ENCODE measurements around the gene PAWR.
A peak's percentile ranks its signal among the peaks of the same experiment; 100 is the strongest.
"Not testable (repeated sequence)": the region's sequence is repeated elsewhere in the genome, so short reads cannot be mapped to it uniquely, and the experiment has no call there.

PAWR gene

DNA sequence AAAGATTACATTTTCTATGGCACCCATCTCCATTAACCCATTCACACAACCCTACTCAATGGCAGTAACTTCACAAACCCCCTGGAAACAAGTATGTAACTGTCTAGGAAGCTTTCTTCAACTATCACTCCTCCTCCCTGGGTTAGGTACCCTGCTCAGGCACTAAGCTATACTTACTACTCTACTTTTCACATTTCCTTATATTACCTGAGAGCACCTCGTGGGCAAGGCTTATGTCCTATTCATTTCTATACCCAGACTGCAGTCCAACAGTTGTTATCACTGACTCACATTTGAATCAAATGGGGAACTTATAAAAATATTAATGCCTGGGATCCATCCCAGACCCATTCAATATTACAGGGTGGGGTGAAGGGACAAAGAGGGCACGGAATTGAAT is 4.6 kb downstream of the PAWR start:
- no peak for DNase-seq (ENCODE audit: low spot score)

DNA sequence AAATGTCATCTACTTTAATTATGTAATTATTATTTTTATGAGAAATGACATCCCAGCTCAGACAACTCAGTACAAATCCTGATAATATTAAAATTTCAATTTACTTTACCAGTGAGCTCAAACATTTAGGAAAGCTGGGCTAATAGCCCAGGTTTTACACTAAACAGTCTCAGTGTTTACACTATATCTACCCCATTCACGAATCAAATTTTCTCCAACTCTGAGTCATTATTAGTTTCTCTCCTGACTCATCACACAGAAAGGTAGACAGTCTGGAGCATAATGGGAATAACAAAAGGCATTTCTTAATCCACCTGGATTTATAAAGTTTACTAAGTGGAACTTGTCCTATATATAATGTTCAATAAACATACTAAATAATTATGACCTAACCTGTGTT is 5.7 kb downstream of the PAWR start:
- DNase-seq (ENCODE audit: low spot score) = no peak

DNA sequence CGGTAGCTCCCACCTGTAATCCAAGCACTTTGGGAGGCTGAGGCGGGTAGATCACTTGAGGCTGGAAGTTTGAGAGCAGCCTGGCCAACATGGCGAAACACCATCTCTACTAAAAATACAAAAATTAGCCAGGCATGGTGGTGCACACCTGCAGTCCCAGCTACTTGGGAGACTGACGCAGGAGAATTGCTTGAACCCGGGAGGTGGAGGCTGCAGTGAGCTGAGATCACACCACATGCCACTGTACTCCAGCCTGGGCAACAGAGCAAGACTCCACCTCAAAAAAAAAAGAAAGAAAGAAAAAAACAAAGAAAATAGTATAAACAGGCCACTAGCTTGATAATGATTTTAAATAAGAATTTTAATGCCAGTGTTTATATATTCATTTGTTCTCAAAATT is 6.4 kb downstream of the PAWR start:
- DNase-seq (ENCODE audit: low spot score) = not testable (repeated sequence)

DNA sequence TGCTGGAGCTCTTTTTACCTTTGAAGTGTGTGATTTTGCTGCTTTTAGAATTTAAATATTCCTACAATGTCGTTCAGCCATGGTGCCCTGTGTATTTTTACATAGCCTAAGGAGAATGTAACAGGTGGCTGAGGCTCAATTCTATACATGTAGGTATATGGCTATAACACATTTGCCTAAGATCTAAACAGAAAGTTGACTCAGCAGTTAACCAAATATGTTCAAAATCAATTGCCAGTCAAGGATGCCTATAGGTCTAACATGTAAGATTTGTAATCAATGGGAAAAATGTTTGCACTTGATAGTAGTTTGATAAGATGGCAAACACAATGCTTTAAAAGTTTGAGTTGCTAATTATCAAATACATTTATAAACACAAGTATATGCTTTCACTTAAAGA is 8.2 kb downstream of the PAWR start:
- DNase-seq (ENCODE audit: low spot score) = no peak

DNA sequence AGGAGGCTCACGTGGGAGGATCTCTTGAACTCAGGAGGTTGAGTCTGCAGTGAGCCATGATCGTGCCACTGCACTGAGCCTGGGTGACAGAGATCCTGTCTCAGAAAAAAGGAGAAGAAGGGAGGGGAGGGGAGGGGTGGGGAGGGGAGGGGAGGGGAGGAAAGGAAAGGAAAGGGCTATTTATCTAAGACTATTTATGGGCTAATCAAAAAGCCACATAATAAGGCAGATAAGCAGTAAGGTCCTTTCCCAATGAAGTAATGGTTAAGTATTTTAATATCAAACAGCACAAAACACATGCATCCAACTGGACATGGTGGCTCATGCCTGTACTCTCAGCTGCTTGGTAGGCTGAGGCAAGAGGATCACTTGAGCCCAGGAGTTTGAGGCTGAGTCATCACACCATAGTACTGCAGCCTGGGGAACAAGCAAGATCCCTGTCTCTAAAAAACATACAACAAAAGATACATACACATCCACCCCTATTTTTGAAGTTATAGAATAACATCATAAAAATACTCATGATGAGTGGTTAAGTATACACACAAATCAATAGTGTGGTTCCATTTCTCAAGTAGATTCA is 9.7 kb downstream of the PAWR start:
- DNase-seq (ENCODE audit: low spot score) = no peak

DNA sequence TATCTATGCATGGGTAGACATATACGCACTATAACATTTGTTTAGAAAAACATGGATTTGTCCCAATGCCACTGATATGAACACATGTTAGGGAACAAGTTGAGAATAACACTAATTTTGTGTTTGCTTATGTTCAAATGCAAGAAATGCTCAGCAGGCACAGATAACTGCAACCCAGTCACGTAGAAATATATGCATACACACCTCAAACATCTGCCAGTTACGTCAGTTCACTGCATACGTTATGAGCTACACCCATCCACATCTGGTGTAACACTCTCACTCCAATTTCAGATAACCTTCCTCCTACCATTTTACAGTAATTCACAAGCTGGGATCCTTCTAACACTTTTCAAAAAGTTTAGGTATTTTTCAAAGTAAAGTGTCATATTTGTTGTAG is 10.7 kb downstream of the PAWR start:
- DNase-seq (ENCODE audit: low spot score) = no peak

DNA sequence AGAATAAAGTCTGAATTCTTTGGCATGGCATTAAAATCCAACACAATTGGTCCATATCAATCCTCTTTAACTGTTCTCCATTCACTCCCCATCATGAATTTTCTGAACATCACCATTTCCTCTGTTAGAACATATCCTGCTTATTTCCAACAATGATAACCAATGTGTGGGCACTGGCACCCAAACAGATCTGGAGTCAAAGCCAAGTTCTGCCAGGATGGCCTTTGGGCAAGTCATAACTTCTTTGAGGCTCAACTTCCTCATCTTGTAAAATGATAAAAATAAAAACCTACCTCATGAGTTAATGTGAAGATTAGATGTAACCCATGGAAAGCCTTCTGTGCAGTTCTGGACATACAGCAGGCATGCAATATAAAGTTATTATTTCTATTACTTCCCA is 12.5 kb downstream of the PAWR start:
- DNase-seq (ENCODE audit: low spot score) = no peak

DNA sequence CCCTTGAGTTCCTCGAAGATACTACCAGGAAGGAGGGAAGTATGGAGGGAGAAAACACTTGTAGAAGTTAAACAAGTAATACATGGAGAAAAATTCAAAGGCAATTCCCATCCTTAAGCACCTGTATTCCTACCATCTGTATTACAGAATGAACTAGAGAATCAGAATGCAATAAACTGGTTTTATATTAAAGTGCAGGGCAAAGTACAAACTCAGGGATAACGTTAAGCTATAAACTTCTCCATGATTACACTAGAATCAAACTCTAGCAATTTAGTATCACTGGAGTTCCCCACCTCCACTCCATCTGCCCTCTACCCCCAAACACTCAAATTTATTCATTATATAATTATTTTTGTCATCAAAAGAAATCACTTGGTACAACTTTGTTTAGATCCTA is 13.1 kb downstream of the PAWR start:
- DNase-seq (ENCODE audit: low spot score) = no peak

DNA sequence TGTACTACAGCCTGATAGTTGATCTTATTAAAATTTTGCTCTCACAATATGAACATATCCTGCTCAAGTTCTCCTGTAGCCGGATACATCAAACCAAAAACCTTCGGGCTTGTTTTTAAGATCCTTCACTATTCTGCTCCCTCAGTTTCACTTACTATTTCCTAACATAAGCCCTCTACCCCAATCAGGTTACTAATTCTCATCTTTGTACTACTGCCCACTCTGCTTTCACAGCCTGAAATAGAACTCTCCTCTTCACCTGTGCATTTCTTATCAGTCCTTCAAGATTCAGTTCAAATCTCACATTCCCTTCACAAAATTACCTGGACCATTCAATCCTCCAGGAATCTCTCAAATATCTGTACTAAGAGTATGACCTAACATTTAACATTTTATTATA is 14.2 kb downstream of the PAWR start:
- no peak for DNase-seq (ENCODE audit: low spot score)

DNA sequence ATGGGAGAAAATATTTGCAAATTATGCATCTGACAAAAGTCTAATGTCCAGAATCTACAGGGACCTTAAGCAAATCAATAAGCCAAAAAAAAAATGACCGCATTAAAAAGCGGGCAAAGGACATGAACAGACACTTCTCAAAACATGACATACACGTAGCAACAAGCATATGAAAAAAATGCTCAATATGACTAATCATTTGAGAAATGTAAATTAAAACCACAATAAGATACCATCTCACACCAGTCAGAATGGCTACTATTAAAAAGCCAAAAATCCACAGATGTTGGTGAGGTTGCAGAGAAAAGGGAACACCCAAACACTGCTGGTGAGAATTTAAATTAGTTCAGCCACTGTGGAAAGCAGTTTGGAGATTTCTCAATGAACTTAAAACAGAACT is 16.1 kb downstream of the PAWR start:
- no peak for DNase-seq (ENCODE audit: low spot score)

DNA sequence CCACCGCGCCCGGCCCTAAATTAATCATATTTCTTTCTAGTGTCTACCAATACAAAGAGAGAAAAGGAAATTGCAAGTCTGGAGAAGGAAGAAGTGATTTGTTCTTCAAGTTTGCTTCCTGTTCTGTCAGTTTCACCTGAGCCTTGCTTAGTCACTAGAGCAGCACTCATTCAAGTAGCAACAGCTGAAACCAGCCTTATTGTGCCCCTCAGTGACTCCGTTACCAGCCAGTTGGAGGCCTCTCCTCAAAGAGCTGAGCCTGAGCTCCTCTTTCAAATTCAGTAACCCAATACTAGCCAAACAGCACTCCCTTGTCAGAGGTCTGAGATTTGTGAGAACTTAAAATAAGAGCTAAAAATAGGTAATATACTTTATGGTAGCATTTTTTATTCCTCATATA is 17.4 kb downstream of the PAWR start:
- peak; percentile 14 for DNase-seq (ENCODE audit: low spot score)

DNA sequence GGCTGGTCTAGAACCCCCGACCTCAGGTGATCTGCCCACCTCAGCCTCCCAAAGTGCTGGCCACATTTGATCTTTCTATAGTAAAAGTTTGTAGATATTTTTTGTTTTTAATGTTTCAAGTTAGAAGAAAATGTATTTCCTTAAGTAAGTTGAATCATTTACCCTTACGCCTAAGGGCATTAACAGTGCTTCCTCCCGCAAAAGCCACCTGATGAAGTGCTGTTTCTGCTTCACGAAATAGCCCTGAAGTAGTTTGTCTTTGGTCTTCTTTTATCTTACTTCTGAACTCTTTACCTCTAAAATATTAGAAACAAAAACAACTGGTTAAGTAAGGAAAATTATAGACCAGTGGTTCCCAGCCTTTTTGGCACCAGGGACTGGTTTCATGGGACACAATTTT is 22.7 kb downstream of the PAWR start:
- no peak for DNase-seq (ENCODE audit: low spot score)

DNA sequence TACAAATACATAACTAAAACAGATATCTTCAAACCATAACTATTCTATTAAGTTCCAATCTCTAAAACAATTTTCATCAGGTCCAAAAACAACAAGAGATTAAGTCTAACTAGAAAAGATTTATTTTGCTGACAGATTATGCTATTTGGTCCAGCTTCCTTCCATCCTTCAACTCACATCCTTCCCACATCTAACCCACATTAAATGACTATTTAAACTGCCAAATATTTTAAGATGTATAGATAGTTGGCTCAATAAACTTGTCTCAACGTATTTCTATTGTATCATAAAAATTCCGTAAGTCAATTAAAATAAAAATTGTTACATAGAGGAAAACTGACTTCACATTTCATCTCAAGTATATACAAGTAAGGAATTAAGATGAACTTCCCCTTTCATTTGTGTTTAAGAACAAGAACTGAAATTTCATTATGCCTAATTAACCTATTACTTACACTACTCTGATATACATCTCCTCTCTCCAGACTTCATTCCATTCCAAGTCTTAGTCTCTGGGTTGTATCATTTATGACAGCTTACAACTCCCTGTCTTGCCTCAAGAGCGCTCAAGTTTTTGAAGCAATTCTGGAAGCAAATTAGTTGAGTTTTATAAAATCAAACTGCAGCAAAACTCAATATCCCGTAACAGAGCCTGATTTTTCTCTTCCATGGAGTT is 25.4 kb downstream of the PAWR start:
- no peak for DNase-seq (ENCODE audit: low spot score)

DNA sequence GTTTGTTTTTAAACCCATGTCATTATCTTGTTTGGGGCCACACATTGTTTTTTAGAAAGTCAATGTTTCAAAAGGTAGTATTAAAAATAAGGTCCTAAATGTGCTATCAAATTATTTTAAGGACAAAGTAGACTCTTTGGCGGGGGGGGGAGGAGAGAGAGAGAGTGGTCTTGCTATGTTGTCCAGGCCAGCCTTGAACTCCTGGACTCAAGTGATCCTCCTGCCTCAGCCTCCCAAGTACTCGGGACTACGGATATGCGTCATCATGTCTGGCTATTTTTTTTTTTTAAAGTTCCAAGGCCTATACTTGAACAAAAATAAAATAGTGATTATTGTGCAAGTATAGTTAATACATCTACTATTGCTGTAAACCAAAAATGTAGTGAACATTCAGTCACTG is 26.2 kb downstream of the PAWR start:
- no peak for DNase-seq (ENCODE audit: low spot score)

DNA sequence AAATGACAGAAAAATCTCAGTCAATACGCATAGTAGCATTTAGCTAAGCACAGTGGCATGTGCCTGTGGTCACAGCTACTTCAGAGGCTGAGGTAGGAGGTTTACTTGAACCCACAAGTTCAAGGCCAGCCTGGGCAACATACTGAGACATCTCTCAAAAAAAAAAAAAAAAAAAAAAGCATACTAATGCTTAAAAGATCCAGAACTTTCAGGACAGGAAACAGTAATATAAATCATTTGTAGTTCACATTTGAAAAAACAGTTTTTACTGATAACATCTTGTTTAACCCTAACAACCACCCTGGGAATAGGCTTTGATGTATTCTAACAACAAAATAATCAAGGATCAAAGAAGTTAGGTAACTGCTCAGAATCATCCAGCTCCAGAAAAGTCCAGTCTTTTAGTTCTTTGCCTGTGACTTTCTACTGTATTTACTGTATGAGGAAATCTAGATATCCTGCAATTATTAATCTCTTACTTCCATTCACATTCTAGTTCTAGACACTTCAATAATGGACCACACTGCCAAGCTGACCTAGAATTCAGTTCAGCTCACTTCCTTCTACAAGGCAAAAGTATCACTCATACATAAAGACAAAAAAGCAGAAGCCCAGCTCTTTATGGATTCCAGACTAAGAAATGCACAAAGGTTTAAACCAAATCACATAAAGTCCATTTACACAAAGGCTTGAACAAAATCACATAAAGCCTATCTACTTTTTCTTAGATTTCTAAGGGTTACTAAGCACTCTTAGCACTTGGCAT is 28.5 kb downstream of the PAWR start:
- no peak for DNase-seq (ENCODE audit: low spot score)

DNA sequence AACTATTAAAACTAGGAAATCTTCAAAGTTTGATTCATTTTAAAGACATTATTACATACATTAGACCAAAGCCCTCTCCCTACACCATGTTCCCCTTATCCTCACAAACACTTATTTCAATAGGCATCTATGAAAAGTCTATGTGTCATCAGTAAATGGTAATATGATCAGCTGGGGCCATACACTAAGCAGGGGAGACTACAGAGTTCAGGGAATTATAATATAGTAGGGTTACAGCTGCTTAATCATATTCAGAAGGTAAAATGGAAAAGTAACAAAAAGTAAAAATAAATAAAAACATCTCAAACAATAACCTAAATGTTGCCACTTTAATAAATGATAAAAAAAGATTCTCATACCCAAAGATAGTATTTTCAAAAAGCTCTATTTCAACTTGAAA is 29.1 kb downstream of the PAWR start:
- DNase-seq (ENCODE audit: low spot score) = no peak

DNA sequence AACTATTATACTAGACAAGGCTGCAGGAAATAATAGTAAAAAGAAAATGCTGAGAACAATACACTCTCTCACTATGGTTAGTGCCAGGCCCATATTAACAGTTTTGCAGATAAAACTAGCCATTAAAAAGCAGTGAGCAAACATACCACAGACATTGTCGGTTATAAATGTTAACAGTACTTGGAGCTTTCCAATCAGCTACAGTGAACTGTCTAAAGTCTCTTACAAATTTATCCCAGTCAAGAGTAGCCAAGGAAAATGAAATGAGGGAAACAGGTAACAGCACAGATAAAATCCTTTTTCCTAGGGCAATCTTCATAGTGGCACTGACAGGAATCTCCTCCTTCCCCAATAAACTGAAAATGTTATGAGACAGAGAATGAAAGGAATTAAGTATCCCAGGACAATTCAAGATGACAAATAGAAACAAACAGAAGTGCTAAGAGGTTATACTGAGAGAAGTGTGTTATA is 30.8 kb downstream of the PAWR start:
- no peak for DNase-seq (ENCODE audit: low spot score)

DNA sequence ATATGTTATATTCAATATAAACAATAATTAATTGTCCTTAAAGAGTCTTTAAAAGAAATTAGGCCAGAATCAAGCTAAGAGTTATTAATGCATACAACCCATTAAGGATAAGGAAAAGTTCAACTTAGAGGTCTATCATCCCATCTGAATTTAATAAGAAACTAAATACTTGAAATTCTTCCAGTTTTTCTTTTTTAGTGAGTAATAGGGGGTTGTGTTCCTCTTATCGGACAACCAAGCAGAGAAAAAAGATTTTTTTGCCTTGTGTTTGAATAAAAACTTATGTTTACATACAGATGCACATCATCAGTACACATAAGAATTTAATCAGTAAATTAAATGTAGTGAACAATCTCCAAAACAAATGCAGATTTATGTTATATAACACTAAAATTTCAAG is 32.5 kb downstream of the PAWR start:
- DNase-seq (ENCODE audit: low spot score) = no peak

DNA sequence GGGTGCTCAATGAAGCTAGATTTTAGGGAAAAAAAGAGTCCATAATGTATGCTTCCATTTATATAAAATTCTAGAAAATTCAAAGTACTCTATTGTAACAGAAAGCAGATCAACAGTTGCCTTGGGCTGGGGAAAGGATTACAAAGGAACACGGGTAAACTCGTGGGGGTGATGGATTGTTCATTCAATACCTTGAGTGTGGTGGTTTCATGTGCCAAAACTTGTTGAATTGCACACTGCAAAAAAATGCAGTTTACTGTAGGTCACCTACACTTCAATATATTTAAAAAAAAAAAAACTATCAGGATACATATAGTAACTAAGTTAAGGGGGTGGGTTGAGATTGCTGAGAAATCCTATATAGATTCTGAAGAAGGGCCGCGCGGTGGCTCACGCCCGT is 33.6 kb downstream of the PAWR start:
- no peak for DNase-seq (ENCODE audit: low spot score)

DNA sequence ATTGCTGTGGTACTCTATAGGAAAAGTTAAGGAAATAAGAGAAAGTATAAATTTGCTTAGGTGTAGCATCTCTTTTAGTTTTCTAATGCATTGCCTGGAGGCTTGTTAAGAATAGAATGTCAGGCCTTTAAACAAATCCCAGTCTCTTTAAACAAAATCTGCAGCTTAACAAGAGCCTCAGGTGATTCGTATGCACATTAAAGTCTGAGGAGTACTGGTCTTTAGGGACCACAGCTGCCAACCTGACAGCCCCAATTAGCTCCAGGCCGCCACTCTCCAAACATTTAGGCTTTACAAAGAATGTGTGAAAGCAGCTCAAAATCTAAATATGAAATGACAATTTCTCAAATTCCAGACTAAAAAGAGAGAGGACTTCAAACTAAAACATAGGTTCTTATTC is 35.7 kb downstream of the PAWR start:
- DNase-seq (ENCODE audit: low spot score) = no peak

DNA sequence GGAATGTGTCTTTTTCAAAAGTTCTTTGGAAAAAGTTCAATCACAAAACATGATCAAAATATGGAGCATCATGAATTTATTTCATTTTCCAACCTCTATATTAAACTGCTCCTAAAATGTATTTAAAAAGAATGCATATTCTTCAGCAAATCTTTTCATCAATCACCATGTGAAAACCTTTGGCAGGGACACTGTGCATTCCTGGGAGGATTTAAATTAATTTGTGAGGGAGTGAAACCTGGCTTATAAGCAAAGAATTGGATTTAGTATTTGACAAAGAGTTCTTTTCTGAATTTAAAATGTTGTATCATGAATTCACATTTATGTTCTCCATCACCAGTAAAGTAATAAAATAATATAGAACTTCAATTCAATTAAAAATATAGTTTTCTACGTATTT is 38.2 kb downstream of the PAWR start:
- no peak for DNase-seq (ENCODE audit: low spot score)

DNA sequence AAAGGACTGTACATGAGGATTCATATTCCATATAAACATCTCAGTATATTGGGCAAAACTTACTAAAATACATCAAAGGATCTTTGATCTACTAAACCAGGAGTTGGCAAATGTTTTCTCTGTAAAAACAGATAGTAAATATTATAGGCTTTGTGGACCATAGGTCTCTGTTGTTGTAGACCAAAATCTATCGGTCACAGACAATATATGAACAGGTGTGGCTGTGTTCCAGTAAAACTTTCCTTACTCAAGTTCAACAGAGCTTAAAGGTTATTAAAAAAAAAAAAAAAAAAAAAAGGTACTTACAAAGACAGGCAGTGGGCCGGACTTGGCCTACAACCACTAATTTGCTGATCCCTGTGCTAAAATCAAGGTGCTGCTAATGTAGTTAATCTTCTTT is 40.3 kb downstream of the PAWR start:
- no peak for DNase-seq (ENCODE audit: low spot score)

DNA sequence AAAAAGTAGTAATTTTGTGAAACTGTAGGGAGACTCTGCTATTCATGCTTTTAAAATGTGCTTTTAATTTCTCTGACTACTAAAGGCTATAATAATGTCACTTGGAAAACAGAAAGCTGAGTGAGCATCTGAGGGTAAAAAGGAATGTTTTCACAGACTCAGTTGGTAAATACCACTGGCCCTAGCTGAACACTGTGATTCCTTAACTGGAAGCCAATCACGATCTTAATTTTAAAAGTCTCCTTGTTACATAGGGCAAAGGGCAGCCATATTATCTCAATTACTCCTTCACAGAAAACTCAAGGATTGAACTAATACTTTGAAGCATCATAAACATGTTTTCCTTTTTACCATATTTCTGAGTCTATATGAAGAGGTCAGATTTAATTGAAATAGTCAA is 41.9 kb downstream of the PAWR start:
- no peak for DNase-seq (ENCODE audit: low spot score)

DNA sequence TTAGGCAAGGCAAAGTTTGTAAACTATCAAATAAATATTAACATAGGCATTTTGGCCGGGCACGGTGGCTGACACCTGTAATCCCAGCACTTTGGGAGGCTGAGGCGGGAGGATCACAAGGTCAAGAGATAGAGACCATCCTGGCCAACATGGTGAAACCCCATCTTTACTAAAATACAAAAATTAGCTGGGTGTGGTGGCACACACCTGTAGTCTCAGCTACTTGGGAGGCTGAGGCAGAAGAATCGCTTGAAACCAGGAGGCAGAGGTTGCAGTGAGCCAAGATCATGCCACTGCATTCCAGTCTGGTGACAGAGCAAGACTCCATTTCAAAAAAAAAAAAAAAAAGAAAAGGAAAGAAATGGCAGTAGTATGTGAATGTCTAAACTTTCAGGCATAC is 43.9 kb downstream of the PAWR start:
- DNase-seq (ENCODE audit: low spot score) = not testable (repeated sequence)

Data from germinal center (tissue), 1 donor.